Vagina (tissue), 2 donors: ENCODE results near the gene EIPR1. TPM values are rescaled to one million over a fixed set of nuclear protein-coding genes. Genes with fewer than 3 reads are reported as not detected.

ENCODE experiments used
- DNase-seq, 2 donors: peaks; one replicate each; pipeline ENCODE4 v3.0.0-alpha.2; 2017; ENCODE audit errors: extremely low spot score in 2 of 2
- H3K27ac ChIP-seq: fragments of 200-600 bp; sonication (generic); one replicate; pipeline ENCODE4 v1.5.1; 2019
- H3K27me3 ChIP-seq: fragments of 200-600 bp; sonication (generic); one replicate; pipeline ENCODE4 v1.5.1; 2019
- H3K36me3 ChIP-seq, 2 donors: fragments of 200-600 bp; sonication (generic); one replicate each; pipeline ENCODE4 v1.5.1; 2017 to 2019
- H3K4me1 ChIP-seq: fragments of 200-600 bp; sonication (generic); one replicate; pipeline ENCODE4 v1.5.1; 2019
- H3K4me3 ChIP-seq, 2 donors: fragments of 200-600 bp; sonication (generic); 1 replicate in 1 of 2; 2 replicates in 1 of 2; pipeline ENCODE4 v1.5.1; 2016 to 2019
- H3K9me3 ChIP-seq: fragments of 200-600 bp; sonication (generic); one replicate; pipeline ENCODE4 v1.5.1; 2019
- POLR2A ChIP-seq, 2 donors: fragments of 450-650 bp; IDR thresholded peaks; one replicate each; pipeline ENCODE4 v1.6.1; 2017; ENCODE audit warnings: antibody characterized with exemption in 2 of 2, mild to moderate bottlenecking in 2 of 2, moderate library complexity in 2 of 2
- POLR2AphosphoS5 ChIP-seq, 2 donors: sonication (generic); formaldehyde crosslinking; IDR thresholded peaks; one replicate each; pipeline ENCODE4 v1.9.0; 2017; ENCODE audit warnings: antibody characterized with exemption in 2 of 2, mild to moderate bottlenecking in 2 of 2, low read depth in 1 of 2; ENCODE audit not compliant: insufficient read depth in 1 of 2
- intact Hi-C: fragments of 100-400 bp; cut with DNase I; formaldehyde crosslinking; loops from one replicate; pipeline ENCODE4 v1.15.1; 2023
- total RNA-seq: library from RNA; depleted of rRNA; stranded (reverse); fragments of >200 nt; gene quantifications from one replicate; pipeline ENCODE4 v1.2.3, GENCODE V29; 2016
- TF ChIP-seq, protein P1 (sequence below), 3 experiments: fragments of 450-650 bp in 2 of 3; fragments of 200-600 bp in 1 of 3; sonication (generic) in 1 of 3; IDR thresholded peaks; one replicate each; pipeline ENCODE4 v1.5.1; 2017 to 2019; ENCODE audit warnings: antibody characterized with exemption in 3 of 3, mild to moderate bottlenecking in 2 of 3, moderate library complexity in 2 of 3

EIPR1 gene
- total RNA-seq, 1 donor from 2014 or later = 39.8 TPM

DNA sequence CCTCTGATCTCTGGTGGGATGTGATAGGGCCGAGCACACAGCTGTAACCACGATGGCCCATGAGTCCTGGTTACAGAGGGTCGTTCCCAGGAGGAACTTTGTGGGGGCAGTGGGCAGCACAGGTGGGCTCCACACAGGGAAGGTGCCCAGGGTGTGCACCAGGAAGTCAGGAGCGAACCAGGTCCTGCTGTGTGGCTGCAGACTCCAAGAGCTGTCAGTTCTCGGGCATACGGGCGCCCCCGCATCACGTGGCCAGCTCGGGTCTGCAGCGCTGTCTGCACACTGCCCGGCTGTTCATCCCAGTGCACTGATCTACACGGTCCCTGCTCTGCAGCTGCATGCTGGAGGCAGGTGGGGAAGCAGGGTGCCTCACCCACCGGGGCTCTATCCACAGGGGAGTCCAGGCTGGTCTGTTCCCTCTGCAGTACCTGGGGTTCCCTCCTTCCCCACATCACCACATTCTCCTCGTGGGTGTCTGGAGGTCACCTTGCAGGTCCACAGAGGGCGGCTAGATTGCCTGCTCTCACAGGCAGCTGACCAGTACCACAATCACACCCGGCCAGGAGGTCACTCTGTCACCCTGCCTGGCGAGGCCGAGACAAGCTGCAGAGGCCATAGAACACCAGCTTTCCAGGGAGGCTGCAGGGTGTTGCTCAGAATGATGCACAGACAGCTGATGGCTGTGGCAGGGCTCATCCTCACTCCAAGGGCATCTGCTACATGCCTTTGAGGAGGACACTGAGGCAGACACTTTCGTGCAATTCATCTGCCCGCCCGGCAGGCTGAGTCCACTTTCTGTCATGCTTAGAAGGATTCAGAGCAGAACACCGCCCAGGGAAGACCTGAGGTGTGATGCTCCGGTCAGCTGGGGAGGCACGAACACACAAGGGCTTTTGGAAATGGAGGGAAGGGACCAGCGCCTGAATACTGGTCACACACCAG is 202.7 kb downstream of the EIPR1 start:
- H3K4me1 ChIP-seq = peaks cover 9% of the 10 kb centered on the region
- no peak overlapping the region for H3K4me3 ChIP-seq
- H3K27ac ChIP-seq = no peak overlapping the region
- H3K36me3 ChIP-seq = no peaks in the 10 kb centered on the region
- DNase-seq = no peak
- TF ChIP-seq, protein P1, sequence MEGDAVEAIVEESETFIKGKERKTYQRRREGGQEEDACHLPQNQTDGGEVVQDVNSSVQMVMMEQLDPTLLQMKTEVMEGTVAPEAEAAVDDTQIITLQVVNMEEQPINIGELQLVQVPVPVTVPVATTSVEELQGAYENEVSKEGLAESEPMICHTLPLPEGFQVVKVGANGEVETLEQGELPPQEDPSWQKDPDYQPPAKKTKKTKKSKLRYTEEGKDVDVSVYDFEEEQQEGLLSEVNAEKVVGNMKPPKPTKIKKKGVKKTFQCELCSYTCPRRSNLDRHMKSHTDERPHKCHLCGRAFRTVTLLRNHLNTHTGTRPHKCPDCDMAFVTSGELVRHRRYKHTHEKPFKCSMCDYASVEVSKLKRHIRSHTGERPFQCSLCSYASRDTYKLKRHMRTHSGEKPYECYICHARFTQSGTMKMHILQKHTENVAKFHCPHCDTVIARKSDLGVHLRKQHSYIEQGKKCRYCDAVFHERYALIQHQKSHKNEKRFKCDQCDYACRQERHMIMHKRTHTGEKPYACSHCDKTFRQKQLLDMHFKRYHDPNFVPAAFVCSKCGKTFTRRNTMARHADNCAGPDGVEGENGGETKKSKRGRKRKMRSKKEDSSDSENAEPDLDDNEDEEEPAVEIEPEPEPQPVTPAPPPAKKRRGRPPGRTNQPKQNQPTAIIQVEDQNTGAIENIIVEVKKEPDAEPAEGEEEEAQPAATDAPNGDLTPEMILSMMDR (IDR thresholded peaks at IDR 0.05) = no peak
- no peak for TF ChIP-seq POLR2A (IDR thresholded peaks at IDR 0.05)
- no peak for TF ChIP-seq POLR2AphosphoS5 (IDR thresholded peaks at IDR 0.05; ENCODE audit: insufficient read depth in 1 of 2, low read depth in 1 of 2)
- intact Hi-C loops = no loop called here
- H3K27me3 ChIP-seq = no peaks in the 10 kb centered on the region
- H3K9me3 ChIP-seq = no peaks in the 10 kb centered on the region

DNA sequence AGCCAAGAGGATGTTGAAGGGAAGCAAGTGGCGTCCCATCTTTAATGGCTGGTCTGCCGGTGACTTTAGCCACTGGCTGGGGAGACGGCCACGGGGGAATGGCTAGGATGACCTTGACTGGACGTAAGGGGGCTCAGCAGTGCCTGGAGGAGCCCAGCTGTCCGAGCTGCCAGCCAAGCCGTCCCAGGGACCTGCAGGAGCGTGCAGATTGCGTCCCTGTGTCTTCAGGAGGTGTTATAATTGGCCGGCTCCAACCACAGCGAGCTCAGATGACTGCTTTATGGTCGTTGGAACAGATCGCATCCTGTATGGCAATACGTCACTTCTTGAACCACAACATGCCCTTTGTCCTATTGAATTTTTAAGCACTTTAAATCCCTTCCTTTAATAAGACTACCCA is 204.6 kb downstream of the EIPR1 start:
- Histone ChIP-seq H3K4me1 (peaks cover 9% of the 10 kb centered on the region), H3K36me3 (no peaks in the 10 kb centered on the region), H3K4me3 (no peak overlapping the region), H3K27ac (no peak overlapping the region), H3K9me3 (no peaks in the 10 kb centered on the region), H3K27me3 (no peaks in the 10 kb centered on the region)
- TF ChIP-seq, protein P1 (IDR thresholded peaks at IDR 0.05) = no peak
- no peak for TF ChIP-seq POLR2AphosphoS5 (IDR thresholded peaks at IDR 0.05; ENCODE audit: insufficient read depth in 1 of 2, low read depth in 1 of 2)
- TF ChIP-seq POLR2A (IDR thresholded peaks at IDR 0.05) = no peak
- DNase-seq = no peak
- intact Hi-C loops = no loop called here

DNA sequence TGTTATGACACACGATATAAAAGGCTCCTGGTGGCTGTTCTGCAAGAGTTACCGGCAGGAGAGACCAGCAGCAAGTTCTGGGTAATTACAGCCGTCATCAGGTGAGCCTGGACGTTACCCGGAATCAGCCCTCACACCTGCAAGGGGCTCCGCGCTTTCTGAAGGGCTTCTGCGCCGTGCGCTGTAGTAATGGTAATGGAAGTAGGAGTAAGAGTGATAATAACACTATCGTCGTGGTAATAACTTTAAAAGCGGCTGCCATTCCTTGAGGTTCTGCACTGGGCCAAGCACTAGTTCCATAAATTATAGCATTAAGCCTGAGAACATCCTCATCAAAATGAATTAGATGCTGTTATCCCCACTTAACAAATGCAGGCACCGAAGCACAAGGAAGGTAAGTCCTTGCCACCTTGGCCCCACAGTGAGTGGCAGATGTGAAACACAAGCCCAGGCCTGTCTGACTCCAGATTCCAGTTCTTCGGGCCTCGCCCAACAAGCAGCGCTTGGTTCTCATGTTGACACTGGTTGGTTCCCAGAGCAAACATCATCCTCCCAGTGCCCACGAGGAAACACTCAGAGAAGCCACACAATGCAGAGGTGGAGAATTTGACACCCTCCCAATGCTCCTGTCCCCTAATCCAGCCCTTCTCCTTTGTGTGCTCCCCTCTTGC is 205.2 kb downstream of the EIPR1 start:
- intact Hi-C loops = no loop called here
- Histone ChIP-seq H3K9me3 (no peaks in the 10 kb centered on the region), H3K27me3 (no peaks in the 10 kb centered on the region), H3K4me3 (no peak overlapping the region), H3K4me1 (peaks cover 9% of the 10 kb centered on the region), H3K36me3 (no peaks in the 10 kb centered on the region), H3K27ac (no peak overlapping the region)
- DNase-seq = no peak
- TF ChIP-seq, protein P1 (IDR thresholded peaks at IDR 0.05) = no peak
- TF ChIP-seq POLR2AphosphoS5 (IDR thresholded peaks at IDR 0.05; ENCODE audit: insufficient read depth in 1 of 2, low read depth in 1 of 2) (no peak), POLR2A (IDR thresholded peaks at IDR 0.05) (no peak)

DNA sequence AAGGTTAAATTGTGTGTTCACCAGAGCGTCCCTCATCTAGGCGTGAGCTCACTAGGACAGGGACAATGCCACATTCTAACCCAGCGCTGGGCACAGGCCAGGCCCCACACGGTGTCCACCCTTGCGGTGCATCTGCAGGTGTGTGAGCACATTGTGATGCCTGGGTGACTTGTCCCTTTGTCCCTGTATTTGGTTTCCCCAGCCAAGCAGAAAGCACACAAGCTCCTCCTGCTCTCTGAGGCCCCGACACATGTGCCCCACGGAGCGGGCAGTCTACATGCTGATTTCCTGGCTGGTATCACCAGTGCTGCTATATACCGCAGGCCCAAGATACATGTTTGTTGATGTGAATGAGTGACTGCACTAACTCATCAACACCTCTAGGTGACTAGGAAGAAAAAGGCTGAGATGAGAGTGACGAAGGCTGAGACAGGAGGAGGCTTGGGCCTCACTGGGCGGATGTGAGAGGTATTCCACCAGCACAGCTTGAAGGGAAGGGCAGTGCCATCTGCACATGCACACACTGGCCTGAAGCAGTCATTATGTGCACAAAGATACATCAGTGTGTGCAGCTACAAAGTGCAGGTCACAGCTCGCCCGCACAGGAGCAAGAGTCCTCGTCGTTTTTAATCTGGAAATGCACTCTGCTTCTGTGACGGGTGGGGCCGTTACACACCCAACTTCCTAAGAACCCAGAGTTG is 205.9 kb downstream of the EIPR1 start:
- Histone ChIP-seq H3K4me3 (no peak overlapping the region), H3K27me3 (no peaks in the 10 kb centered on the region), H3K36me3 (no peaks in the 10 kb centered on the region), H3K27ac (no peak overlapping the region), H3K9me3 (no peaks in the 10 kb centered on the region), H3K4me1 (peaks cover 9% of the 10 kb centered on the region)
- TF ChIP-seq POLR2A (IDR thresholded peaks at IDR 0.05) = no peak
- TF ChIP-seq, protein P1 (IDR thresholded peaks at IDR 0.05) = no peak
- TF ChIP-seq POLR2AphosphoS5 (IDR thresholded peaks at IDR 0.05; ENCODE audit: insufficient read depth in 1 of 2, low read depth in 1 of 2) = no peak
- DNase-seq = no peak
- intact Hi-C loops = no loop called here
